Measurements from ENCODE around the gene LRSAM1.
A peak's percentile ranks its signal among the peaks of the same experiment; 100 is the strongest.

Gene LRSAM1

DNA sequence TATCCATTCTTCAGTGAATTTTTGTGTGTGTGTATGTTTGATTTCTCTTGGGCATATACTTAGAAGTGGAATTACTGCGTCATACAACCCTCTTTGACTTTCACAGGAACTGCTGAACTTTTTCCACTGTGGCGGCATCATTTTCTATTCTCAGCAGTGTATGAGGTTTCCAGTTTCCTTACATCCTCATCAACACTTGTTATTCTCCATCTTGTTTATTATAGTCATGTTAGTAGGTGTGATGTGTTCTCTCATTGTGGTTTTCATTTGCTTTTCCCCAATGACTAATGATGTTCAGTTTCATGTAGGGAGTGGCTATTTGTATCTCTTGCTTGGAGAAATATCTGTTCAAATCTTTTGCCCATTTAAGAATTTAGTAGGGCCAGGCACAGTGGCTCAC lies 24.6 kb upstream of the LRSAM1 start:
- DNase-seq (ENCODE audit: low spot score) = no peak

DNA sequence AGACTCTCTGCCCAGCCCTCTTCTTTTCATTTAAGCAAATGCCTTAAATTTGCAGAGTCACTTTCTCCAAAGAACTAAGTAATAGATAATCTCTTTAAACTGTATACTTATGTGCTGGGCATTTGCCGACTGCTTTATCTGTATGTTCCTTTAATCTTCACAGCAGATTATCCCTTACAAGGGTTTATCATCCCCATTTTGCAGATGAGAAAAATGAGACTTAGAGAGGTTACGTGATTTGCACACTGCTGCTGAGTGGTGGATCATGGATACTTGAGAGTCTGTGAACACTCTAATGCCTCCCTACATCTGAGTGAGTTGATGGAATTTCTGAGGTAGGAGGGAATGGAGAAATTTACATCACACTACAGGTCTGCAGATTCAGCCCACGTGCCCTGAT lies 23.0 kb upstream of the LRSAM1 start:
- DNase-seq (ENCODE audit: low spot score) = no peak

DNA sequence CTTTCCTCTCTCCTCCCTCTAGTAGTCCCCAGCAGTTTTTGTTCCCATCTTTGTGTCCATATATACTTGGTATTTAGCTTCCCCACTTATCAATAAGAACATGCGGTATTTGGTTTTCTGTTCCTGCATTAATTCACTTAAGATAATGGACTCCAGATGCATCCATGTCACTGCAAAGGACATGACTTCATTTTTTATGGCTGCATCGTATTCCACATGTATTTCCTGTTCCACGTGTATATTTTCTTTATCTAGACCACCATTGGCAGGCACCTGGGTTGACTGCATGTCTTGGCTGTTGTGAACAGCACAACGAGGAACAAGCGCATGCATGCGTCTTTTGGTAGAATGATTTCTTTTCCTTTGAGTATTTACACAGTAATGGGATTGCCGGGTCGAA lies 20.9 kb upstream of the LRSAM1 start:
- DNase-seq (ENCODE audit: low spot score) = no peak

DNA sequence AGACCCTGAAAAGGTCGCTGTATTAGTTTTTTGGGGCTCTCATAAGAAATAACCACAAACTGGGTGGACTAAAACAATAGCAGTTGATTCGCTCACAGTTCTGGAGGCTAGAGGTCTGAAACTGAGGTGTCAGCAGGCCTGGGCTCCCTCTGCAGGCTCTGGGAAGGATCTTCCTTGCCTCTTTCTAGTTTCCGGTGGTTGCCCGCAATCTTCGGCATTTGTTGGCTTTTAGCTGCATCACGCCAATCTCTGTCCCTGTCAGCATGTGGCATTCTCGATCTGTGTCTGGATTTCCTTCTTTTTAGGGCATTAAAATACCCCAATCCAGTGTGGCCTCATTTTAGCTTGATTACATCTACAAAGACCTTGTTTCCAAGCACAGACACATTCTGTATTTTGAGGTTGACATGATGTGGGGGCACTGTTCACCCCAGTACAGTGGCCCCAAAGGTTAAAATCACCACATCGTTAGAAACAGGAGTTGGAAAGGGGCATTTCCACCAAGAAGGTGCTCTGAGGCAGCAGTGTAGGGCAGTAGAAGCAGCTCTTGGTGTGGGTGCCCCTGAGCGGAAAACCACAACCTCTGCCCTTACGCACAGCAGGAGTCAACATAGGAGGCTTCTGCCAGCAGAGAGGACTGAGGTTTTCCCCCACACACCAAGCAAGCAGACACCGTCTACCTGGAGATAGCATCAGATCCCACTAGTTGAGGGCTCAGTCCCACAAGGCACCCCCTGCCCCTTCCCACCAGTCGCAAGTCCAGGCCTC lies 13.6 kb upstream of the LRSAM1 start:
- DNase-seq (ENCODE audit: low spot score) = no peak

DNA sequence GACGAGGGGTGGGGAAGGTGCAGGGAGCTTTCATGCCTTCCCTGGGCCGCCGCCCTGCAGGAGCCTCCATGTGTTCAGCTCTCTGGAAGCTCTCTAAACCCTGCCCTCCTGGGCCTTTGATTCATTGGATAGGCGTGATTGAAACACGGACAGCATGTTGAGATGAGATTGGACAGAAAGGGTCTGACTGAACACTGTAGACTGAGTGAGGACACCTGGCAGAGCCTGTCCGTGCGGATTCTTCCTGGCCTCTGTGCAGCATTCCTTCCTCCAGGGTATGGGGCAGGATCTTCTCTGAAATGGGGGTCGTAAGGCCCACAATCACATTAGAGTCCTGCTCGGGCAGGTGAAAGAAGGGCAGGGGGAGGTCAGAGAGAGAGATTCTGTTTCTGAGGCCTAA lies 12.9 kb upstream of the LRSAM1 start:
- DNase-seq (ENCODE audit: low spot score) = no peak

DNA sequence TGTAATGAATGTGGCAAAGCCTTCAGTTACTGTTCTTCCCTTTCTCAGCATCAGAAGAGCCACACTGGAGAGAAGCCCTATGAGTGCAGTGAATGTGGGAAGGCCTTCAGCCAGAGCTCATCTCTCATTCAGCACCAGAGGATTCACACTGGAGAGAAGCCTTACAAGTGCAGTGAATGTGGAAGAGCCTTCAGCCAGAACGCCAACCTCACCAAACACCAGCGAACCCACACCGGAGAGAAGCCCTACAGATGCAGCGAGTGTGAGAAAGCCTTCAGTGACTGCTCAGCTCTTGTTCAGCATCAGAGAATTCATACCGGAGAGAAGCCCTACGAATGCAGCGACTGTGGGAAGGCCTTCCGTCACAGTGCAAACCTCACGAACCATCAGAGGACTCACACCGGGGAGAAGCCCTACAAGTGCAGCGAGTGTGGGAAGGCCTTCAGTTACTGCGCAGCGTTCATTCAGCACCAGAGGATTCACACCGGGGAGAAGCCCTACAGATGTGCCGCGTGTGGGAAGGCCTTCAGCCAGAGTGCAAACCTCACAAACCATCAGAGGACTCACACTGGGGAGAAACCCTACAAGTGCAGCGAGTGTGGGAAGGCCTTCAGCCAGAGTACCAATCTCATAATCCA lies 6.9 kb upstream of the LRSAM1 start:
- DNase-seq (ENCODE audit: low spot score) = no peak

DNA sequence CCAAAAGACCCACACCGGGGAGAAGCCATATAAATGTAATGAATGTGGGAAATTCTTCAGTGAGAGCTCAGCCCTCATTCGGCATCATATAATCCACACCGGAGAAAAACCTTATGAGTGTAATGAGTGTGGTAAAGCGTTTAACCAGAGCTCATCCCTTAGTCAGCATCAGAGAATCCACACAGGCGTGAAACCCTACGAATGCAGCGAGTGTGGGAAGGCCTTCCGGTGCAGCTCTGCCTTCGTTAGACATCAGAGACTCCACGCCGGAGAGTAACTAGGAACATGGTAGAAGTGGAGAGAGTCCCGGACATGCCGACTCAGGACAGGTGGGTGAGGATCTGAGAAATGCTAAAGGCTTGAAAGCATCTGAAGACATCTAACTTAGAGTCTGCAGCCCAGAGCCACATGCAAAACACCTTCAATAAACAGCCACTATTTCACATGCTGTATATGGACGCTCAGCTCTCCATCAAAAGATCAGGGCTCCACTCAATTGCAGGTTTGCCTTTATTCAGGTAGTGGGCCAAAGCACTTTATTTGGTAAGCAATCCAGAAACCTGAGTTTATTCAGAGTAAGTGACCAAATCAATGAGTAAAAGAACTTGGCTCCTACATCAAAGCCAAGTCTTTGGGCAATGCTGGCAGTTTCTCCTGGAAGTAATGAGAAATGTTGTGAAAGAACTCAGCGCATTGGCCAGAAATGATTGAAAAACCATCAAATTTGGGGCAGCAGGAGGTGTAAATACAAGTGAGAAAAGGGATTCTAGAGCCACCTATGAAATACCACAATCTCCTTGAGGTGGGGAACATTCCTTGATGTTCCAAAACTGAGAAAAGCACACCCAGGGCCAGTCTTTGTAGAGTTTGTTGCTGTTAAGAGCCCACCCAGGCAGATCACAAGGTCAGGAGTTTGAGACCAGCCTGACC lies 6.1 kb upstream of the LRSAM1 start:
- no peak for DNase-seq (ENCODE audit: low spot score)

DNA sequence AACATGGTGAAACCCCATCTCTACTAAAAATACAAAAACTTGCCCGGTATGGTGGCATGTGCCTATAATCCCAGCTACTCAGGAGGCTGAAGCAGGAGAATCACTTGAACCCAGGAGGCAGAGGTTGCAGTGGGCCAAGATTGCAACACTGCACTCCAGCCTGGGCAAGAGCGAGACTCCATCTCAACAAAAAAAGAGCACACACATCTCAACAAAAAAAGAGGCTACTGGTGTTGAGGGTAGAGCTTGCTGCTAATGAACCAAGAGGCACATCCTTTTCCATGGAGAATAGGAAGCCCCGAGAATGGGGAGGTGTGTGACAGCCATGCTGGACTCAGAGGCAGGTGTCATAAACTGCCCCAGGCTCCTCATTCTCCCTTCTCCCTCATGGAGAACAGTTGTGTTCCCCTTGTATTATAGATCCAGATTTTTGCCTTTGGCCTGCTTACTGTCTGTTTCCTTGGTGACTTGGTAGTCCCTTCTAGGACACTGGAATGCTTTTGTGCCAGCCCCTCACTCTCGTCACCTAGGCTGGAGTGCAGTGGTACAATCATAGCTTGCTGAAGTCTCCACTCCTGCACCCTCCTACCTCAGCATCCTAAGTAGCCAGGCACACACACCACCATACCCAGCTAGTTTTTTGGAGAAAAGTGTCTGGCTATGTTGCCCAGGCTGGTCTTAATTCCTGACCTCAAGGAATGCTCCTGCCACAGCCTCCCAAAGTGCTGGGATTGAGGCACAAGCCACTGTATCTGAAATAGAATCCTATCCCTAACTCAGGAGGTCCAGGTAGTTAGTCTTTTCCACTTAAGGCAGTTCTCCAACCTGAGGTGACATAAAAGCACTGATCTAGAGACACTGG lies 5.2 kb upstream of the LRSAM1 start:
- no peak for DNase-seq (ENCODE audit: low spot score)

DNA sequence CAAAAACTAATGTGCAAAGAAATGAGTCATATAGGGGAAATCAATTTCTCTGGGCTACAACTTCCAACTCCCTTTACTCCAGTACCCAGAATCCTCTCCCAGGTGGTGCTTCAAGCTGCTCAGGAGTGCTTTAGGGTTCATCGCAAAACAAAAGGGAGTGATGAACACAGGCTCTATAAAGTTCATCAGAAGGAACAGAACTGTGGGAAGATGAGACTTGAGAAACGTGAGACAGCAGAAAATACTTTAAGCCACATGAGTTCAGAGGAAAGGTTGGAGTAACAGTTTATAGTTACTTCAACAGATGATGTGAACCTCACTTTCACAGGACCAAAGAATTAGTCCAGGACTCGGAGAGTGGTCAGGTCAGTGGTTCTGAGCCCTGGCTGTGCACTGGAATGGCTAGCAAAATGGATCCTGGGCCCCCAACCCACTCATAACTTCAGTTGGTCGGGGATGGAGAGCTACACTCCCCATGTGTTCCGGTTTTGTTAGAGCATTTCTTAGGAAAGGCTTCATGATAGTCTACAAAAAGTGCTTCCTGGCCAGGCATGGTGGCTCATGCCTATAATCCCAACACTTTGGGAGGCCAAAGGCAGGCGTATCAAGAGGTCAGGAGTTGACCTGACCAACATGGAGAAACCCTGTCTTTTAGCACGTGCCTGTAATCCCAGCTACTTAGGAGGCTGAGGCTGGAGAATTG lies 4.4 kb upstream of the LRSAM1 start:
- DNase-seq (ENCODE audit: low spot score) = no peak

DNA sequence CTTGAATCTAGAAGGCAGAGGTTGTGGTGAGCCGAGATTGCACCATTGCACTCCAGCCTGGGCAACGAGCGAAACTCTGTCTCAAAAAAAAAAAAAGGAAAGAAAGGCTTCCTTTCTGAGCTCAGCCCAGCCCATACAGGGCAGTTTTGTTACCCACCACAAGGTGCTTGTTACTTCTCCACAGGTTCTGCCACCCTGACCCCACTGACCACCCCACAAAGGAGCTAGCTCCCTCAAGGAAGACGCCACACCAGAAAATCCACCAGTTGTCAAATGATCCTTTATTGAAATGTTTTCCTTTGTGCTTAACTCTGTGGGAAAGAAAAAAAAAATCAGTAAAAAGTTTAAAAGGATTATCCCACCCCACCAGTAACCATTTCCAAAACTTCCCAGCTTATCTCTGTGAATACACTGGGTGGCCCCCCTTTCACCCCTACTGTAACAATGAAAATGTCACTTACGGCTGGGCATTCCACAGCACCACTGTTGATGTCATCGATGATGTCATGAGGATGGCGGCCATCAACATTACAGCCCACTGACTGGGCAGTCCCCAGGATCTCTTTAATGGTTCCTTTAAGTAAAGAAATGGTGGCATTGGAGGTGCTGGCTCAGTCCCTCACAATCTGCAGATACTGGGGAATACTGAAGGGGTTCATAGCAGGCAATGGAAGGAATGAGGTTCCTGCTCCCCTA lies 3.7 kb upstream of the LRSAM1 start:
- DNase-seq (ENCODE audit: low spot score) = no peak

DNA sequence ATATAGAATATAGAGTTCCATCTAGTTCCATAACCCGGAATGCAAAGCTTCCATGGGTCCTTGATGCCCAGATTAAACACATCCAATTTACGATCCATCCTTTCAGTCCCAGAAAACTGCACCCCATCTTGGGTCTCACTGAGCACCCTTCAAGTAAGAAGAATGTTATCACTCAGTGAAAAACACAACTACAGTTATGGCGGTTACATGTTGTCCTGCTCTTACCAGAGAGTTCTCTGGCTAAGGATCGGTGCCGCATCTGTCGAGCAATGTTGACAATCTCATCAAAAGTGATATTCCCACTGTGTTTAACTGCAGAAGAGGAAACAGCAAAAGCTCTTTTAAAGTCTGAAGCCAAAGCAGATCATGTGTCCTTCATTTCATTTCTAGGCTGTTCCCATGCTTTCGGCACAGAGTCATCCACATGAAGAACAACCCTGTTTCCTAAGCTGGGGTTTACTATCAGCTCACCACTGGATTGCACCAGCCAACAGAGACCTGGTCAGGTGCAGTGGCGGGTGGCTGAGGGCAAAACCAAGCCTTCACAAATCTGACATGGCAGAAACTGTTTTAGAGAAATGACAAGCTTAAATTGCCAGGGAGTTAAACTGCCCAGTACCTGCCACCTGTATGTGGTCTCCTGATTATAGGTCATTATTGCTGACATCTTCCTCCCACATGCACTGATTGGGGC lies 3.1 kb upstream of the LRSAM1 start:
- DNase-seq (ENCODE audit: low spot score) = no peak

DNA sequence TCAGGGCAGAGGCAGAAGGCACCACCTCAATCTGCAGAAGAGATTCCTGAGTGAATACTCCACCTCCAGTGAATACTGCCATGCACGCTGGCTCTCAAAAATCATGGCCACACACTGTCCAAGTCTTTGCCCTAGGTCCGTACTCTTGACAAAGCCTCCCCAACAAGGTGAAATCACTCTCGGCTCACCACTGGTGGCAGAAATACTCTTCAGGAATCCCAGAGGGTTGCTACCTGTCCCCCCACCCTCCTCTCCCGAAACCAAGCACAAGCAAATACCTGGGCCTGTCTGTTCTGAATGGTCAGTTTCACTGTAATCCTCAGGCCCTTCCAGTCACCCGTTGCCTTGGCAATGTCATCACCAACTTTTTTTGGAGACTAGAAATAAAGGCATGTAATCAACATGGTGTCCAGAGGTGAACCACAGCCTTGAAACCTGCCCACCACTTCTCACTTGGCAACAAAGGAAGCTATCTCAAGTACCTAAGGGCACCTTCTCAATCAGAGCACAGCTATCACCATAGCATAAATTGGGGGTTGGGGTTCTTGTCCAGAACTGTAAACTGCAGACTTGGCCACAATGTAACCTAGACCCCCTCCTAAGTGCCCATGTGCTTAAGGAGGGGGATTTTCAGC lies 1.9 kb upstream of the LRSAM1 start:
- no peak for DNase-seq (ENCODE audit: low spot score)

DNA sequence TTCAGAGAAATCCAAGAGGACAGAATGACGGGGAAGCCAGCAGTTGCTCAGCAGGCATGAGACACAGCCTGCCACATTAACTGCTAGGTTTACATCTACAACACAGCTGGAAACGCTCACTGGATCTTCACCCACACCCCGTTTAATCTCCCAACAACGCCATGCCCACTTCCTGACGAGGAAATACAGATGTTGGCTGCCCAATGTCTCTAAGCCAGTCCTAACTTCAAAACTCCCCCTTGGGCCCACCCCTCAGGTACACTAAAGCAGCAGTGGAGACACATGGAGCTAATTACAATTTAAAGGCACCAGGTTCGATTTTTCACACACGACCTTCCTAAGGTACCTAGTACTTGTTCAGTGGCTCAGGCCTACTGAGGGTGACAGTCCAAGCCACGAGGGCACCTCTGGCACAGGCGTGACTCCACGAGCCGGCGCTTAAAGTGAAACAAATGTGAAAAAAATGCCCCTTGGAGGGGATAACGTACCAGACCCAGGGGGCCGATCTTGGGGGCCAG lies 1.0 kb upstream of the LRSAM1 start:
- no peak for DNase-seq (ENCODE audit: low spot score)

DNA sequence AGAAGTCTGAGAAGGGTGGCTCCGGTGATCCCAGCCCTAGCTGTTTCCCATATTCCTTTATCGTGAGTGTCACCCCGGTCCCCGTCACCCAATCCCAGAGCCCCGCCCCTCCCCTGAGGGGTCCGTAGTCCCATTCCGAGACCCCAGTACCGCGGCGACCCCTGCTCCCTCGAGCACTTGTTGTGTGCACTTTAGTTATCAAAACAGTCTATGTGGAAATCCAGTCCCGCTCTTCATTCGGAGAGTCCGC lies 223 bp downstream of the LRSAM1 start:
- DNase-seq (ENCODE audit: low spot score) = no peak

DNA sequence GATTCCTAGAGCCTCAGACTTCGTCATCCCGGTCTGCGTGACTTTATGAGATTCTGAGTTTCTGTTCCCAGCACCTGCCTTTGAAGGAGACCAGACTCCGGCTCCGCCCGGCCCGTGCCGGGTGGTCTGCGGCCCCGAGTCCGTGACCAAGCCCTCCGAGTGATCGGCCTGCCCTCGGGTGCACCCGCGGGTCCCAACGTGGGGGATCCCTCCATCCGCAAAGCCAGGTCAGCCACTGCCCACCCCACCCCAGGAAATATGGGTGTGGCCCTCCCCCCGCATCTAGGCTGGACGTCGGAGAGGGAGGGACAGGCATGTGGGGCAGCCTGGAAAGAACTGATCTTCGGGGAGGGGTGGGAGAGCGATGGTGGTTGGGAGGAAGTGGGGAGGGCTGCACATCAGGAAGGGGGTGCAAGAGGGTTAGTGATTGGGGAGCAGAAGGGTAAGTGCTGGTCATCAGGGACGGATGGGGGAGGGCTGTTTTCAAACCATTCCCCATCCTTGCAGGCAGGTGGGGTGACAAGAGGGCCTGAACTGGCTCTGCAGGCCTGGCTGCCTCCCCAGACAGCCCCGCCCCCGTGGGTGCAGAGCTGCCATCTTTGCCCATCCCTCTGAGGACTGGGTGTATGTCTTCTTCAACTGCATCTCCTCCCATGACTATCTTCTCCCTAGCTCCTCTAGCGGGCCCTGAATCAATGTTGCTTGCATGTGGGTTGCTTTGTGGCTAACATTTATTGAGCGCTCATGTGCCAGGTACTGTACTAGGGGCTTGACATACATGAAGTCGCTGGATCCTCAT lies 747 bp downstream of the LRSAM1 start:
- peak; percentile 77 for DNase-seq (ENCODE audit: low spot score)

DNA sequence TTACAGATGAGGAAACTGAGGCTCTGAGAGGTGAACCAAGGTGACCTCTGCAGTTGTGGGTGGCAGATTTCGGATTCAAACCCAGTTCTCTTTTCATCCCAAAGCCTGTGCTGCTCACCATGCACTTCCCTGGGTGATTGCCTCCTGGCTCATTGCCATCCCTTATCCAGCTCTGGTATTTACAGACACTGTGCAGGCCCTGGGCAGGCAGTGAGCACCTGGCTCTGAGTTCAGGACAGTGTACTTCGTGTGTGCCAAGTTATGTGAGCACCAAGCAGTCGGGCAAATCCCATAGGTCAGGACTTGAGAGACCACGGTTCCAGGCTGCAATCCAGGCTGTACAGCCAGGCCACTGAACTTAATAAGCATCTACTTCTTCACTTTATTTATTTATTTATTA lies 1.4 kb downstream of the LRSAM1 start:
- DNase-seq (ENCODE audit: low spot score) = peak; percentile 68

DNA sequence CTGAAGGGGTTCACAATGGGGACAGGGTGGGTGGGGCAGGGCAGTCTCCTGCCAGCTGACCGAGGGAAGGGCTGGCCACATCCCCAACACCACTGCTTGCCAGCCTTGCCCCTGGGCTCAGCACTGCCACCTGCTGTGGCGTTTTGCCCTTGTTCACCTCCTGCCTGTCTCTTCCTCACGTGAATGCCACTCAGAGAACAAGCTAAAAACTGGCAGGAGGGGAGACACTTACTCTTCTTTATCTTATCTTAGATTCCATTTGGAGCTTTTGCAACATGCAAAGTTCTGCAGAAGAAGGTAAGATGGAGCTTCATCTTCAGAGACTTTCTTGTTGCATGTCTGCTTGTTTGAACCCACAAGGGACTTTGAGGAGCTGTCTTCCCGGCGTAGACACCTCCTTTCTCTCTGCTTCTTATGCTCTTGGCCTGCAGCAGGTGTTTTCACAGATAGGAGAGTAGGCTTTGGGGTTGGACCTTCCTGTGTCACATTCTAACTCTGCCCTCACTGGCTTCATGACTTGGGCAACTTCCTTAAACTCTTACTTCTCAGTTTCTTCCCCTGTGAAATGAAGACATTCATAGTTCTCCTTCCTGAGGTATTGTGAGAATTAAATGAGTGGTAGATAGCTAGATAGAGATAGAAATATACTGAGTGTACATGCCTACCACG lies 4.1 kb downstream of the LRSAM1 start:
- DNase-seq (ENCODE audit: low spot score) = peak; percentile 74

DNA sequence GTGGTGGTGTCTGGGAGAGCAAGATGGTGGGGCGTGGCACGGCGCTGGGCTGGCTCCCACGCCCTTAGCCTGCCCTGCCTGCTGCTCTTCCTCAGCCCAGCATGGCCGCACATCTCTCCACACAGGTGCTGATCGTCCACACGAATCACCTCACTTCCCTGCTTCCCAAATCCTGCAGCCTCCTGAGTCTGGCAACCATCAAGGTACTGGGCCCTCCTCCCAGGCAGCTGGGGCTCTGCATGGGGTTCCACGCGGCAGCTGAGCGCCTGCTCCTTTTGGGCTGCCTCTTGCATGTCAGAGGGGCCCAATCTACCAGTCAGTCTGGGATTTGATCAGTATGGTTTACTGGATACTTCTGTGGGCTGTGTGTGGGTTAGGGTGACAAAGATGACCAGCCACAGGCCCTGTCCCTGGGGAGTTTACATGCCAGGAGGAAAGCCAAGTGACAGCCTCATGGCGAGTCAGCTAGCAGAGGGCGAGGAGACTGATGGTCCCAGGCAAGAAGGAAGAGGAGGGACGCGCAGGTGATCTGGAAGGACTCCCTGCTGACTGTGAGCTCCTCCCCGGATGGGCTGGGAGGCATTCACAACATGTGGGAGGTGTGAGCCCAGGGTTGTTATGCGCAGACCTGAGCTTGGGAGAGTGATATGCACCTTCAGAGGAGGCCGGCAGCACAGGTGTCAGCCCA lies 6.0 kb downstream of the LRSAM1 start:
- DNase-seq (ENCODE audit: low spot score) = no peak

Data from hematopoietic multipotent progenitor cell treated with erythropoietin and hydrocortisone succinate and interleukin-3 and kit ligand, for 17 days (in vitro differentiated cells).